Activated CD4-positive, CD25-positive, alpha-beta regulatory T cell (primary cell): ENCODE results near the gene COL25A1.

Experiments
- DNase-seq, 4 experiments: peaks; one replicate each; lab custom pipeline; 2025; lab: John Stamatoyannopoulos, UW

The COL25A1 gene

DNA sequence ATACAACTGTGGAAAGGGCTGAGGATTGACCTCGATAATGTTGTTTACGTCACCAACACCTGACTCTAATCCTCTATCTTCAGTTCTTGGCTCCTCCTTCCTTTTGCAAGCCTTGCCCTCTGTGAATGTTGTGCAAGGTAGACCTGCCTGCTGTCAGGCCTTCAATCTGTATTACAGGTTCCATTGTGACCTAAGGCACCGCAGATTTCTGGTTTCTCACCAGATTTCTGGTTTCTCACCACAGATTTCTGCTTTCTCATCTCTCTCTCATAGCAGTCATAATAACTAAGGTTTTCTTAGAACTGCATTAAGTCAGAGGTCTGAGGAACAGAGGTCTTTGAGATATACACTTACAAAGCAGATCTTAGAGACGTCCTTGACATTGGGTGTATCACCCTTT is 488.1 kb downstream of the COL25A1 start:
- no peak for DNase-seq

DNA sequence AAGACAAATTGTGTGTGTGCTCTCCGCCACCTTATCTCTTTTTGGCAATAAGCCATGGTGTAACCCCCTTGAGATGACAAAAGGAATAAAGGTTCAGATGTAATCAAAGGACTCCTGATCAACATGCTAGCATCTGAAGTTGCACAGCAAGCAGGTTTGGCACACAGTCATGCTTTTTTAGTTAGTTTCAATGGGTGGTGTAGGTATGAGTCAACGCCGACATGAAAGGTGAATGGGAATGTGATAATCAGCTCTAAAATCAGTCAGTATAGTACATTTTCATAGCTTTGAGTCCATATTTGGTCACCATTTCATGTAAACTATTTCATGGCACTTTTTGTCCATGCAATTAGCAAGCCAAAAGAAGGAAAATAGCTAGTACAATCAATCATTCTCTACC is 489.2 kb downstream of the COL25A1 start:
- DNase-seq = no peak

DNA sequence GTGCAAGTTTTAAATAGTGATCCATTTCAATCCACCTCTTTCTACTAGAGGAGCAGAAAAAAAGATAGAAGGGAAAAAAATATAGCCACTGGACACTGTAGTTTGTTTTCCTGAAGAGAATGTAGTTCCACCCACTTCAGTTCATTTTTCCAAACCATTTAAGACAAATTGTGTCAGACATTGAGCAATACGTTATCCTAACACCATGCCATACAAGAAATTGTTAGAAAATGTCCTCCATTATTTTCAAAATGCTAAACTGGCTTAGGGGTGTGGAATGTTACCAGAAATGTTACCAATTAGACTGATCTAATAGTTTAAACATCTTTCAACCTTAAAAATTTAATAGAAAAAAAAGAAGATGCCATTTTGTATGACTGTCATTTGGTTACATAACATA is 491.0 kb downstream of the COL25A1 start:
- no peak for DNase-seq

DNA sequence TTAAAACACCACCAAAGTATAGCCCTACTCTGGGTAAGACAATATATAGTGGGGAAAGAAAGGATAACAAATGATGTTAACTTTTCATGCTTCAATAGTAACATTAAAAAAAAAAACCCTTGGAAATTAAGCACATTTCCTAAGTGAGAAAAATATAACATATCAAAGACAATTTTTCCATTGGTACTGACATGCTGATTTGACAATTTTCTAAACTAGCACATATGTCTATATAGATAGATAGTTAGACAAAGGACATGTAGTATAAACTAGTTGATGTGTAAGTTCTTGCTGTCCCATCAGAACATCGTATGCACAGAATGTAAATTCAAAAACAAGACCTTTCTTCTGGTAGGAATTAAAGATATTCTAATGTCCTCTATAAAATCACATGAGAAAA is 492.4 kb downstream of the COL25A1 start:
- DNase-seq = no peak

DNA sequence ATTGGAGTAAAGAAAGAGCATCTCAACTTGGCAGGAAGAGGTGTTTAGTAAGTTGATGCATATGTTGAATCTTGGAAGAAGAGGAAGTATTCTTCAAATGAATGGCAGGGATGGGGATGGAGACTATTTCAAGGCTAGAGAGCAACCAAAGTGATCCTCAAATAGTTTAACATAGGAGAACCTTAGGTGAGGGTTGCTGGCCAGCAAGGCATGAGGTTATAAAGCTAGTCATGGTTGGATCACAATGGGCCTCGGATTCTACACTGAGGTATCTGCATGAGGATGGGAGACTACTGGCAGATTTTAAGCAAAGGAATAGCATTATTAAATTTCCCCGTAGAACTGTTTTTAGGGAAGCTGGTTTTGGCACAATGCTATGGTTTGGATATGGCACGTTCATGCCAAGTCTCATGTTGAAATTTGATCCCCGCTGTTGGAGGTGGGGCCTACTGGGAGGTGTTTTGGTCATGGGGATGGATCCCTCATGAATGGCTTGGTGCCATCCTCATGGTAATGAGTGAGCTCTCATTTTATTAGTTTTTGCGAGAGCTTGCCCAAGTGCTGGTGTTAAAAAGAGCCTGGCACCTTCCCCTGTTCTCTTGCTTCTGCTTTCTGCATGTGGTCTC is 497.7 kb downstream of the COL25A1 start:
- DNase-seq = no peak

DNA sequence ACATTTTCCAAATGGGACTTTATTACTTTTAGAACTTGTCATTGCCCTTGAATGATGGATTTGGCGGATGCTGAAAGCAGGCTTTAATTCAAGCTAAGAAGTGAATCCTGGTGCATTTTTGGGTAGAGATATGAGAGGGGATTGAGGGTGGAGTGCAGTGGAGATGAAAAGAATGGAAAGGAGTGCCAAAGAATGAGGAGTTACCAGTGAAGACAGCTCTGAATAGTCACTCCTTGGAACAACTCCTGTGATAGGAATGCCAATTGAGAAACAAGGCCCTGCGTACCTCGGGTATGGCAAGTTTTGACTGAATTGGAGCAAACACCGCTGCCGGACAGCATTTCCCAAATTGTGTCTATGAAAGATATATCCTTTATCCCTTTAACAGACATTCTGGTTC is 503.2 kb downstream of the COL25A1 start:
- no peak for DNase-seq

DNA sequence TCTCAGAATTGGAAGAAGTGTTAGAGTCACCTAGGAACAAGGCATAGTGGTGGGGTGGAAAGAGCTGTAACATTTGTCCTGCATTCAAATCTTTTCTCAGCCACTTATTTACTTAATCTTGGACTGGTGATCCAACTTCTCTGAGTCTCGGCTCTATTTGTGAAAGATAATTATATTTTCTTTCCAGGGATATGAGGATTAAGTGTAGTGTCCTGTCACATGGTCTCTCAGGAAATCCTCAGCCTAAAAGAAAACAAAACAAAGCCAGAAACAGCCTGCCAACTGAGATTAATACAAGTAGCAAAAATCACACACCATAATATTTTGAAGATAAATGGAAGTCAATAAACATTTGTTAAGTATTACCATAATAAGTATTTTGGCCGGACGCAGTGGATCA is 506.3 kb downstream of the COL25A1 start:
- no peak for DNase-seq

DNA sequence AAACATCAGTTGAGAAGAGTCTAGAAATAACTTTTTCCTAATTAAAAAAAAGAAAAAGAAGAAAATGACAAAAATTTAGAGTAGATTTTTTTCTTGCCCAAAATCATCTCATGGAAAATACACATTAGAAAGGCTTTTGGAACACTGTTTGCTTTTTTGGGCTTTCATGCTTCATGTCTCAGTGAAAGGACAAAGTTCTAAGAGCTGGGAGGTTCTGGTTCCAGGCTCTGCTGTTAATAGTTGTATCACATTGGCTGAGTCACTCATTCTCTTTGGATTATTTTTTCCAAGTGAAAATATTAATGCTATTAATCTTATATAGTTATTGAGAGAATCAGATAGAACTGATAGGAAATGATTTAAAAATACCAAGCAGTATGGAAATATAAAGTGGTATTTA is 506.7 kb downstream of the COL25A1 start:
- no peak for DNase-seq

DNA sequence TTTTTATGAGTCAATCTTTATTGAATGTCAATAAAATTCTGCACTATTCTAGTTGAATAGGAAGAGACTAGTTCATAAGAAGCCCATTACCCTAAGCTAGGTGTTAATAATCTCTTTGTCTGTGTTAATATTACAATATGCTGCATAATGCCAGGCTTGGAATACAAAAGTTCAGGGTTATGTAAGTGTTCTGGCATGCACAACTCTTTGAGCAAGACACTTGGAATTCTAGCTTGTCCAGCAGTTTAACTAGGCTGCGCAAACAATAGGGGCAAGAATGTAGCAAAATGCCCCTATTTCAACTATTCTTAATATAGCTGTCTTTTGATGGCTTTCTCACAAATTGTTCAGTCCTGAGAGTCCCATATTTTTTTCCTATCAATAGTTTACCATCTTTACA is 508.3 kb downstream of the COL25A1 start:
- no peak for DNase-seq

DNA sequence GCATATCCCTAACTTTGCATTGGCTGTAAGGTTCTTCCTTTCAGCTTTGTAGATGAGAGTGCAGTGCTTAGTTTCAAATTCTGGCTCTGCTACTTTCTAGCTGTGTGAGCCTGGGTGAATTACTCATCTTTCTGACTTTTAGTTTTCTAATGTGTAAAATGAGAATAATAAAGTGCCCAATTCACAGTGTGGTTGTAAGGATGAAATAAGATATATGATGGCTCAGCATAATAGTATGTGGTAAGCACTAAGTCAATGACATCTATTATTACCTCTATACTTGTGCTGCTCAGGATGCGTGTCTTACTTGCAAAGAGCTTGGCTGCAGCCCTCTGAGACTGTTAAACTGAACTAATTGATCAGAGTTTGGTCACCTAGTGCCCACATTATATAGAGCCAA is 509.0 kb downstream of the COL25A1 start:
- no peak for DNase-seq

DNA sequence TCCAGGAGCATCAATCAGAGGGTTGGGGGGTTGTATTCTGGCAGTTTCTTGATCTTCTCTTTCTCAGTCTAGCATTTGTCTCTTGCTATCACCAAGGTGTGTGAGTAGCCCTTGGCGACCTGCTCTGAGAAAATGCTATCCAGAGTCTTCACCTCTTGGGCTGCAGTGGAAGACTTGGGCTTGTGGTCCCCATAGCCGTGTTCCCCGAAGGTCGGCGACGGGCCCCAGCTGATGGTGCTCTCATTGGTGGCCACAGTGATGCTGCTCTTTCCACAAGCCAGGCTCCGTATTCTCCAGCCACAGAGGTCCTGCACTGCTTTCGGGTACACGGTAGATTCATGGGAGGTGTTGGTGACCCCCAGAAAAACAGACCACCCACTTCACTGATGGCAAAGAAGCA is 513.7 kb downstream of the COL25A1 start:
- DNase-seq = no peak

DNA sequence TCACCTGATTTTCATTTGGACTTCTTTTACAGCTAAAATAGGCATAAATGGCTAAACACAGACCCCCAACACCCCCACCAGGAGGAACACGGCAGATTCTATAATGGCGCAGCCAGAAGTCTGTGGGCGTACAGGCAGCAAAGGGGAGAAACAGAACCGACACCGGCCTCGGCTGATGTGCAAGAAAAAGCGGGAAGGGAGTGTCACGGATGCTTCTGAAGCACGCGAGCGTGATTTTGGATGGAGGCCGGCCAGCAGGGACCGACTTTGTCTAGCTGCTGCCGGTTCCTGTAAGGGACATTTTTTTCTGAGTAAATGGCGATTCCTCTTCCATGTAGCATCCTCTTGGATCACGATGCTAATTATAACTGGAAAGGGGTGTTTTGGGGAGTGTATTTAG is 514.7 kb downstream of the COL25A1 start:
- no peak for DNase-seq

DNA sequence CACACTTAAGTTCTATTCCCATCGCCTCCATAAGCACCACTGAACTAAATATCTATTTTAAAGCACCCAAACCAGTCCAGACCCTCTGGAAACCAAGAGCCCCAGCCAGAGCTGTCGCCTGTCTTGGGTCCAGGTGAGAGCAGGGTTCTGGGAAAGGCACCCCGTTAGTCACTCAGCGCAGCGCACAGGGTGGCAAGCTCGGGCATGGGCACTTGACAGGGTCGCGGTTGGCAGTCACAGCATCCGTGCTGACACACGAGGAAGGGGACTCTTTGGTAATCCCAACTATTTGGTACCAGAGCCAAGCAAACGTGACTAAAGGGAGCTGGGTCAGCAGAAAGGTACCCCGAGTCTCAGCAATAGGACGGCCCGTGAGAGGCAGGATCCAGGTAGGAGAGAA is 515.4 kb downstream of the COL25A1 start:
- no peak for DNase-seq

DNA sequence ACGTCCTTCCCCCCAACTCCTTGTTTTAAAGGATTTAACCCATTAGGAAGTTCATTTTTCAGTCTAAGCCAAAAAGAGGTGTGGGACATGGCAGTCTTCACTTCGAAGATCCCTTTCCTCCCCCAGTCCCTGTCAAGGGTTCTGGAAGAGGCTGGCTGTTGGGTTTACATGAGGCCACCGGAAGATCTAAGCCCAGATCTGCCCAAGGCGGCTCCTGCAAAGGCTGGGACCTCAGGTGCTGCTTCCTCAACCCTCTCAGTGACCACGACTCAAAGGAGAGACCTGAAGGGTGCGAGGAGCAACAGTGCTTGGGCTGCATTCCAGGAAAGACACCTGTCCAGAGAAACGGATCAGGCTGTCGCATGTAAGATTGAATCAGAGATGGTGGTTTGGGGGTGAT is 516.1 kb downstream of the COL25A1 start:
- no peak for DNase-seq

DNA sequence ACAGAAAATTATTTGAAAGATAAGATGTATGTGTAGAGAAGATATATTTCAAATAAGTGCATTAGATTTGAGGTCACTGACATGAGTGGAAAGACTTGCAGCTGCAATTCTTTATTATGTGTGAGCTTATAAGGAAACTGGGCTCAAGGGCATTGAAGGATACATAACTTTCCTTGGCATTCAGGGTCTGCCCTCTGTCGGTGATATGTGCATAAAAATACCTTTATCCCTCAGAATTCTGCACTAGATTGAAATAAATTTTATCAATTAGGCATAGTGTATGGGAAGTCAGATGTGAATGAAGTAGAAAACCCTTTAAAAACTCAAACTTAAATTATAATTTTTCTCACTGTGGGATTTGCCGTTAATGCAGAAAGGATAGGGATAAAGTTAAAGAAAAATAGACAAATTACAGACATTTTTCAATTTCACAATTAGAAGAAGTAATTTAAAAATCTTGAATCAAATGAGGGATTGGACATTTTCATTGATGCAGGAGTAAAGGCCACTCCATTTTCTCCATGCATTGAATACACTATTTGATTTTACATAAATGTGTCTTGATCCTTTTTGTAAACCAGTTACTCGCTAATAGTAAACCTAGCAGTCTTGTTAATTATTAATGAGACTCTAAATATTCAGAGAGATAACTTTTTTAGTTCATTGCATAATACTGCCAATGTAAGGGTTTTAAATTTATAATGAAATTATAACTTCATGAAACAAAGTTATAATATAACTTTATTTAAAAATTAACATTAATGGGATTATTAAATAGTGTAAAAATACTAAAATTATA is 518.6 kb downstream of the COL25A1 start:
- DNase-seq = no peak

DNA sequence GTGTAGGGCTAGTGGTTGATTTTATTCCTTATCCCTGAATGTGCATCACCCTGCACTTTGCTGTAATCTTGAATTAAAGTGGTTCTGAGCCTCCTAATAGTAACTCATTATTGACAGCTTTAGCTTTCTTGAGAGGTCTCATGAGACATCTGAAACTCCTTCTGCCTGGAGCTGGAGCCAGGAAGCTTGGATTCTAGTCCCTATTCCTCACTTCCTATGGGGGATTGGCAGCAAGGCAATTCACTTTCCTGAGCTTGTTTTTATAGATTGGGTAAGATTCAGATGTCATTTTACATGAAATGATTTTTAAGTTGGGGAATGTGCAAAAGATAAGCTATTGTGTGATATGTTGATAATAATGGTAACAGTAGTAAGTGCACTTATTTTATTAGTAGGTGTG is 522.5 kb downstream of the COL25A1 start:
- no peak for DNase-seq

DNA sequence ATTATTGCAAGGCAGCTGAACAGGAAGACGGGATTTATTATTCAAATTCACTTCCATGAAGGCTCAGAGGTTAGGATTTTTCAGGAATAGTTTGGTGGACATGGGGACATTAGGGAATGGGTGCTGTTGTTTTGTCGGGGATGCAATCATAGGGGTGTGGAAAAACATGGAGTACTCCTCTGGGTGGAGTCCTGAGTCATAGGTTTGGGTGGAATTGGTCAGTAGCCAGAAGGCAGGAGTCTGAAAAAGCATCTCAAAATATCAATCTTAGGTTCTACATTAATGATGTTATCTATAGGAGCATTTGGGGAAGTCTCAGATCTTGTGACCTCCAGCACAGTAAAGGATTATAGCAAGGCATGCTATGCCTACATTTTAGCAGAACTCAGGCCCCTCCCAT is 525.1 kb downstream of the COL25A1 start:
- DNase-seq = no peak

DNA sequence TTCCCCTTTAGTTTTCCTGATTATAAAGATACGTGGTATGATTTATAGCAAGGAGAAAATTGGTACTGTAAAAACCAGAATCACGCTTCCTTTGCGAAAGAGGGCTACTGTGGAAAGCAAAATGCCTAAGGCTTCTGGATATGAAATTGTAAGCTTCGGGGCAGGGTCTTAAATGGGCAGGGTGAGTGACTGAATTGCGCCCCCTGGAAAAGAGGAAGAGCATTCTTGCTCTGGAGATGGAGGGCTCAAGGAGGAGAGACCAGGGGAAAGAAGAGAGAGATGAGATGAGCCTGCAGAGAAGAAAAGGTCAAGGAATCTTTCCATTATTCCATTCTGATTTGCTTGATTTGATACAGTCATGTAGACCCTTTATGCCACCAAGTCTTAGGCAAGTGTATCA is 526.5 kb downstream of the COL25A1 start:
- no peak for DNase-seq

DNA sequence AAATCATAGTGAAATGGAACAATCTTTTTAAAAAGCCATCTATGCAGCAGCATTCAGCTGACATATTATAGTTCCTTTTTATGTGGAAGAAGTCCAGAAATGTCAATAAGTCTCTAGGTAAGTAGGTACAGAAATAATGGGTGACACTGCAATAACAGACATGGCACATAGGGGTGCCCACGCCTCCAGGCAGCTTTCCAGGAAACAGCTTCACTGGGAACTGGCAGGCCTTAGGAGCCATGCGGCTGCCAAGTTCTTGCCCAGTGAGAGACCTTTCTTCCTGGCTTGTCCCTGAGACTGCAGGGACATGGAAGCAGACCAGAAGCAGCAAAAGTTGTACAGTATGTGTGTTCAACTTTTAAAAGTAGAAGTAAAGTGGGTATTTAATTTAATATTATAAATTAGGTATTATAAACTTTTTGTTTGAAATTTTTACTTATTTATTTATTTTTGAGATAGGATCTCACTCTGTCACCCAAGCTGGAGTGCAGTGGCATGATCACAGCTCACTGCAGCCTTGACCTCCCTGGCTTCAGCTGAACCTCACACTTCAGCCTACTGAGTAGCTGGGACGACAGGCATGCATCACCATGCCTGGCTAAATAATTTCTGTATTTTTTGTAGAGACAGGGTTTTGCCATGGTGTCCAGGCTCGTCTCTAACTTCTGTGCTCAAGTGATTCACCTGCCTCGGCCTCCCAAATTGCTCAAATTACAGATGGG is 527.5 kb downstream of the COL25A1 start:
- DNase-seq = no peak

DNA sequence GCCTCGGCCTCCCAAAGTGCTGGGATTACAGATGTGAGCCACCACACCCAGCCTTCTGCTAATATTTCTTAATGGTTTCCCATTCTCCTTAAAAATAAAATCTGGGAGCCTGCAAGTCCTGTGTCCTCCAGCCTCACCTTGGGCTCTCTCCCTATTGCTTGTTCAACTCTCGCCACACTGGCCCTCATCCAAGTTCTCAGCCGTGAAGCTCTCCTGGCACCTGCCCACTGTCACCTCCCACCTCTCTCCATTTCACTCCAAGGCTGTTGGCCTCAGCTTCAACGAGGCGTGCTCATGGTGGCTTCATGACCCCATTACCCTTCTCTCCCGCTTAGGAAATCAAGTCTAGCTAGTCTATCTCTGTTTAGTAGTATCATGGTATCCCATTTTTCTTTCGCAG is 530.1 kb downstream of the COL25A1 start:
- DNase-seq = no peak

DNA sequence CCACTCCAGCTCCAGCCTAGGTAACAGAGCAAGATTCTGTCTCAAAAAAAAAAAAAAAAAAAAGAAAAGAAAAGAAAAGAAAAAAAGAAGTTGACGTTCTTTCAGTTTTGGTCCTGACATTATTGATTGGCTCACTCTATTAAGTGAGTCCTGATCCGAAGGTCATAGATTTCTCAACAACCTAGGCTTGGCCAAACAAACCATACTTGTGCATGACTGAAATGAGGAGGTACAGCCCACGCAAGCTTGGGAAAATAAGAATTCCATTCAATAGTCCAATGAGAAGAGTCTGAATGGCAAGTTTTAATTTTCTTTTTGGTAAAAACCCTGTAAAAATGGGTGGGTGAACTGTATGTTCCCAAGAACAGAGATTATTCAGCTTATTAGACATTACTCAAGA is 536.4 kb downstream of the COL25A1 start:
- DNase-seq = no peak

DNA sequence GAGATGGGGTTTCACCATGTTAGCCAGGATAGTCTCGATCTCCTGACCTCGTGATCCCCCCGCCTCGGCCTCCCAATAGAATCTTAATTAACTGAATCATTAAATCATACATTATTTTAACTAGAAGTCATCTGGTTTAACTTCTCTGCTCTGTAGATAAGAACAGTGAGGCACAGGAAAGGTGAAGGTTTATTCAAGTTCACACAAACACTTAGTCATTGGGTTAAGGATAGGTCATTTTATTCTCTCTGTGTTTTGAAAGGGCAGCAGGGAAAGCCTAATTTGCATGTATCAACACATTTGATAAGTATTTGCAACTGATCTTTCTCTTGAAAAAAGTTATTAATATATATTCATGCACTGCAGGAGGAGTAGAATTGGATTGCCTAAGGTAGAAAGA is 538.5 kb downstream of the COL25A1 start:
- no peak for DNase-seq

DNA sequence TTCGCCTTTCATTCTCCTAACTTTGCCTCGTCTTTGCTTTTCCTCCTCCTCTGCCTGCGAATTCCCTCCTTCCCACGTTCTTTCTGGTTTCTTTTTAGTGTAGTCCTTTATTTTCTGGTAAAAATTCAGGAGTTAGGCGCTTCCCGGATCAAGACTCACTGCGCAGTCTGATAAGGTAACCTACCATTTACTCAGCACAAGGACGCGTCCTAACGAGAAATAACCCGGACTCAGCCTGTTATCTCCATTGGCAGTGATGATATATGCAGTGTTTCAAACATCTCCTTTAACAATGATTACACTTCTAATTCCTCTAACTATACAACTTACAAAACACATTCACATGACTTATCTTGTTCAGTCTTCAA is 539.2 kb downstream of the COL25A1 start:
- no peak for DNase-seq
